ENCODE results near the gene RPL27A.

The RPL27A gene

DNA sequence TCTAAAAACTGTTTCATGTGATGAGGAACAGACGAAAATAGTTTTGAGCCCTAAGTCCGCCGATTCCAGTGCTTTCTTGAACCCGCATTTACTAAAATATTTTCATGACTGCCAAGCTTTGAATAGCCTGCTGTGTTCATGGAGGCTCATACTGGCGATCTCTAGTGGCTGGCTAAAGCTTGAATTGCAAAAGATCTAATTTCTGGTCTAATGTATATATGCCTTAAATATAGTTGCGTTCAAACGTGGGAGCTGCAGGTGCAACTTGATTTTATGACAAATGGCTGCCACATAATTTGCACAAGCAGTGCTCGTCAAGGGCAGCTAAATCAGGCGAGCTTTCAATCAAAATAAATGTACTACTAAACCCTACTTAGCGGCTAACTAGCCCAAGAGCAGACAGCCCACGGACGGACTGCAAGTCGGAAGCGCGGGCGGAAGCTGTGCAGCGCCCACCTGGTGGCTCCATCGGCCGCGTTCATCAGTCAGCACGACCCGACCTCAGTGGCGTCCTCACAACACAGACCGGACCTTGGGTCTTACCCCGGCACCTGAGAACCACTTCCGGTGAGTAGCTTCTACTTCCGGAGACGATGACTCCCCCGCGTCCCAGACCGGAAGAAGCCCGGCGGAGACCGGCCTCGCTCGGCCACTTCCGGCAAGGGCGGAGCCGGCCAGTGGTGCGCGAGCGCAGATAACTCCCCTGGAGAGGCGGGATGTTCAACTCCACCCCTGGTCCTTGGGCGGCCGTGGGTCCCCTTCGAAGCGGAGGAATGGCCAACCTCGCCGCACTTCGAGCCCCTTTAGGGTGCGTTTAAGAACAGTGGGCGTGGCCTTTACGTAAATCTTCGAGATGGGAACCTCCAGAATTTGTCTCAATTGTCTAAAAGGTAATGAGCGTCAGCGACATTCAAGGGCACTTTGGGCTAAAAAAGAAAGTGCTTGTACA is 6.1 kb downstream of the RPL27A start (continued):
- TF ChIP-seq ATF2 (tag by site-specific recombination; IDR thresholded peaks at IDR 0.05; ENCODE audit: low read depth) = no peak
- TF ChIP-seq EGR2 (tag by site-specific recombination; IDR thresholded peaks at IDR 0.05; ENCODE audit: low read depth) = peak; percentile 87
- TF ChIP-seq, protein P1, sequence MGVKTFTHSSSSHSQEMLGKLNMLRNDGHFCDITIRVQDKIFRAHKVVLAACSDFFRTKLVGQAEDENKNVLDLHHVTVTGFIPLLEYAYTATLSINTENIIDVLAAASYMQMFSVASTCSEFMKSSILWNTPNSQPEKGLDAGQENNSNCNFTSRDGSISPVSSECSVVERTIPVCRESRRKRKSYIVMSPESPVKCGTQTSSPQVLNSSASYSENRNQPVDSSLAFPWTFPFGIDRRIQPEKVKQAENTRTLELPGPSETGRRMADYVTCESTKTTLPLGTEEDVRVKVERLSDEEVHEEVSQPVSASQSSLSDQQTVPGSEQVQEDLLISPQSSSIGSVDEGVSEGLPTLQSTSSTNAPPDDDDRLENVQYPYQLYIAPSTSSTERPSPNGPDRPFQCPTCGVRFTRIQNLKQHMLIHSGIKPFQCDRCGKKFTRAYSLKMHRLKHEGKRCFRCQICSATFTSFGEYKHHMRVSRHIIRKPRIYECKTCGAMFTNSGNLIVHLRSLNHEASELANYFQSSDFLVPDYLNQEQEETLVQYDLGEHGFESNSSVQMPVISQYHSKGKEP (tag by site-specific recombination; IDR thresholded peaks at IDR 0.05) = peak; percentile 73; the same call in 1 of the 2 replicates
- TF ChIP-seq ZXDB (tag by site-specific recombination; IDR thresholded peaks at IDR 0.05) = peak; percentile 71
- TF ChIP-seq, protein P2, sequence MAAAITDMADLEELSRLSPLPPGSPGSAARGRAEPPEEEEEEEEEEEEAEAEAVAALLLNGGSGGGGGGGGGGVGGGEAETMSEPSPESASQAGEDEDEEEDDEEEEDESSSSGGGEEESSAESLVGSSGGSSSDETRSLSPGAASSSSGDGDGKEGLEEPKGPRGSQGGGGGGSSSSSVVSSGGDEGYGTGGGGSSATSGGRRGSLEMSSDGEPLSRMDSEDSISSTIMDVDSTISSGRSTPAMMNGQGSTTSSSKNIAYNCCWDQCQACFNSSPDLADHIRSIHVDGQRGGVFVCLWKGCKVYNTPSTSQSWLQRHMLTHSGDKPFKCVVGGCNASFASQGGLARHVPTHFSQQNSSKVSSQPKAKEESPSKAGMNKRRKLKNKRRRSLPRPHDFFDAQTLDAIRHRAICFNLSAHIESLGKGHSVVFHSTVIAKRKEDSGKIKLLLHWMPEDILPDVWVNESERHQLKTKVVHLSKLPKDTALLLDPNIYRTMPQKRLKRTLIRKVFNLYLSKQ (tag by site-specific recombination; IDR thresholded peaks at IDR 0.05; ENCODE audit: borderline replicate concordance) = no peak
- TF ChIP-seq KLF9 (tag by site-specific recombination; IDR thresholded peaks at IDR 0.05; ENCODE audit: low read depth) = peak; percentile 55
- TF ChIP-seq, protein P3, sequence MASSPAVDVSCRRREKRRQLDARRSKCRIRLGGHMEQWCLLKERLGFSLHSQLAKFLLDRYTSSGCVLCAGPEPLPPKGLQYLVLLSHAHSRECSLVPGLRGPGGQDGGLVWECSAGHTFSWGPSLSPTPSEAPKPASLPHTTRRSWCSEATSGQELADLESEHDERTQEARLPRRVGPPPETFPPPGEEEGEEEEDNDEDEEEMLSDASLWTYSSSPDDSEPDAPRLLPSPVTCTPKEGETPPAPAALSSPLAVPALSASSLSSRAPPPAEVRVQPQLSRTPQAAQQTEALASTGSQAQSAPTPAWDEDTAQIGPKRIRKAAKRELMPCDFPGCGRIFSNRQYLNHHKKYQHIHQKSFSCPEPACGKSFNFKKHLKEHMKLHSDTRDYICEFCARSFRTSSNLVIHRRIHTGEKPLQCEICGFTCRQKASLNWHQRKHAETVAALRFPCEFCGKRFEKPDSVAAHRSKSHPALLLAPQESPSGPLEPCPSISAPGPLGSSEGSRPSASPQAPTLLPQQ (tag by site-specific recombination; IDR thresholded peaks at IDR 0.05) = peak; percentile 85
- TF ChIP-seq ZBTB17 (tag by site-specific recombination; IDR thresholded peaks at IDR 0.05) = peak; percentile 71
- no peak; the same call in 1 of the 2 replicates for TF ChIP-seq ZBTB20 (tag by site-specific recombination; IDR thresholded peaks at IDR 0.05)
- peak; percentile 82 for TF ChIP-seq ZNF394 (tag by site-specific recombination; IDR thresholded peaks at IDR 0.05; ENCODE audit: borderline replicate concordance)
- peak; percentile 68; the same call in 1 of the 2 replicates for TF ChIP-seq ZNF561 (tag by site-specific recombination; IDR thresholded peaks at IDR 0.05; ENCODE audit: borderline replicate concordance)
- no peak for TF ChIP-seq ZNF596 (tag by site-specific recombination; IDR thresholded peaks at IDR 0.05)
- TF ChIP-seq ZSCAN23 (tag by site-specific recombination; IDR thresholded peaks at IDR 0.05) = no peak
- no peak for TF ChIP-seq ZNF433 (tag by site-specific recombination; IDR thresholded peaks at IDR 0.05; ENCODE audit: low read depth)
- TF ChIP-seq HOXD13 (CRISPR knock-in tag; IDR thresholded peaks at IDR 0.05; ENCODE audit: borderline replicate concordance) = no peak
- TF ChIP-seq, protein P4, sequence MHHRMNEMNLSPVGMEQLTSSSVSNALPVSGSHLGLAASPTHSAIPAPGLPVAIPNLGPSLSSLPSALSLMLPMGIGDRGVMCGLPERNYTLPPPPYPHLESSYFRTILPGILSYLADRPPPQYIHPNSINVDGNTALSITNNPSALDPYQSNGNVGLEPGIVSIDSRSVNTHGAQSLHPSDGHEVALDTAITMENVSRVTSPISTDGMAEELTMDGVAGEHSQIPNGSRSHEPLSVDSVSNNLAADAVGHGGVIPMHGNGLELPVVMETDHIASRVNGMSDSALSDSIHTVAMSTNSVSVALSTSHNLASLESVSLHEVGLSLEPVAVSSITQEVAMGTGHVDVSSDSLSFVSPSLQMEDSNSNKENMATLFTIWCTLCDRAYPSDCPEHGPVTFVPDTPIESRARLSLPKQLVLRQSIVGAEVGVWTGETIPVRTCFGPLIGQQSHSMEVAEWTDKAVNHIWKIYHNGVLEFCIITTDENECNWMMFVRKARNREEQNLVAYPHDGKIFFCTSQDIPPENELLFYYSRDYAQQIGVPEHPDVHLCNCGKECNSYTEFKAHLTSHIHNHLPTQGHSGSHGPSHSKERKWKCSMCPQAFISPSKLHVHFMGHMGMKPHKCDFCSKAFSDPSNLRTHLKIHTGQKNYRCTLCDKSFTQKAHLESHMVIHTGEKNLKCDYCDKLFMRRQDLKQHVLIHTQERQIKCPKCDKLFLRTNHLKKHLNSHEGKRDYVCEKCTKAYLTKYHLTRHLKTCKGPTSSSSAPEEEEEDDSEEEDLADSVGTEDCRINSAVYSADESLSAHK (tag by site-specific recombination; IDR thresholded peaks at IDR 0.05) = peak; percentile 89
- TF ChIP-seq, protein P5, sequence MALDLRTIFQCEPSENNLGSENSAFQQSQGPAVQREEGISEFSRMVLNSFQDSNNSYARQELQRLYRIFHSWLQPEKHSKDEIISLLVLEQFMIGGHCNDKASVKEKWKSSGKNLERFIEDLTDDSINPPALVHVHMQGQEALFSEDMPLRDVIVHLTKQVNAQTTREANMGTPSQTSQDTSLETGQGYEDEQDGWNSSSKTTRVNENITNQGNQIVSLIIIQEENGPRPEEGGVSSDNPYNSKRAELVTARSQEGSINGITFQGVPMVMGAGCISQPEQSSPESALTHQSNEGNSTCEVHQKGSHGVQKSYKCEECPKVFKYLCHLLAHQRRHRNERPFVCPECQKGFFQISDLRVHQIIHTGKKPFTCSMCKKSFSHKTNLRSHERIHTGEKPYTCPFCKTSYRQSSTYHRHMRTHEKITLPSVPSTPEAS (tag by site-specific recombination; IDR thresholded peaks at IDR 0.05) = no peak
- no peak for TF ChIP-seq ZNF175 (tag by site-specific recombination; IDR thresholded peaks at IDR 0.05)
- TF ChIP-seq ZBTB10 (tag by site-specific recombination; IDR thresholded peaks at IDR 0.05) = no peak
- TF ChIP-seq ZNF600 (tag by site-specific recombination; IDR thresholded peaks at IDR 0.05) = peak; percentile 78; the same call in 1 of the 2 replicates
- 0 out of 2 replicates have a peak, but pooled peaks have one; percentile 25 for TF ChIP-seq ZNF324 (tag by site-specific recombination; IDR thresholded peaks at IDR 0.05)
- no peak for TF ChIP-seq ZNF621 (tag by site-specific recombination; IDR thresholded peaks at IDR 0.05)
